Lung (tissue), 12 donors: ENCODE measurements around the gene FAM83F. TPM values are rescaled to one million over a fixed set of nuclear protein-coding genes. Genes with fewer than 3 reads are reported as not detected.

Experiments used
- ATAC-seq: fragments of 200-7000 bp; cut with Tn5 transposase; one replicate; pipeline ENCODE4 v1.9.1; 2020; ENCODE audit warnings: moderate number of reproducible peaks; ENCODE audit not compliant: insufficient read depth, low FRiP score
- DNase-seq, 3 donors: peaks; one replicate each; pipeline ENCODE4 v3.0.0-alpha.2; 2013 to 2017
- H3K27ac ChIP-seq, 2 donors: one replicate each; pipeline ENCODE4 v1.5.1; 2013; ENCODE audit warnings: mild to moderate bottlenecking in 2 of 2, moderate library complexity in 2 of 2, control low read depth in 1 of 2, inconsistent platforms in 1 of 2, low read depth in 1 of 2, low read length in 1 of 2
- H3K27me3 ChIP-seq, 3 donors: one replicate each; pipeline ENCODE4 v1.5.1; 2013; ENCODE audit warnings: low read length in 2 of 3; ENCODE audit not compliant: control insufficient read depth in 3 of 3, insufficient read depth in 3 of 3
- H3K36me3 ChIP-seq, 4 donors: one replicate each; pipeline ENCODE4 v1.5.1; 2013; ENCODE audit warnings: low read length in 4 of 4, mild to moderate bottlenecking in 1 of 4, moderate library complexity in 1 of 4; ENCODE audit not compliant: control insufficient read depth in 4 of 4, insufficient read depth in 4 of 4
- H3K4me1 ChIP-seq, 5 donors: one replicate each; pipeline ENCODE4 v1.5.1; 2013; ENCODE audit warnings: low read length in 5 of 5, mild to moderate bottlenecking in 2 of 5, moderate library complexity in 1 of 5; ENCODE audit not compliant: control insufficient read depth in 5 of 5, insufficient read depth in 5 of 5
- H3K4me3 ChIP-seq: one replicate; pipeline ENCODE4 v1.5.1; 2013; ENCODE audit warnings: mild to moderate bottlenecking, control low read depth, moderate library complexity
- H3K9ac ChIP-seq, 2 donors: one replicate each; pipeline ENCODE4 v1.5.1; 2013; ENCODE audit warnings: low read length in 2 of 2, control low read depth in 1 of 2; ENCODE audit not compliant: insufficient read depth in 1 of 2
- H3K9me3 ChIP-seq, 4 donors: one replicate each; pipeline ENCODE4 v1.5.1; 2013; ENCODE audit warnings: low read length in 3 of 4, mild to moderate bottlenecking in 1 of 4, moderate library complexity in 1 of 4; ENCODE audit not compliant: control insufficient read depth in 4 of 4, insufficient read depth in 3 of 4
- WGBS, 2 donors: extraction: QIAGEN DNeasy Blood & Tissue Kit; methylation state at CpG; one replicate each; pipeline ENCODE4 v1.1.7; 2013; 5-methylcytosine and 5-hydroxymethylcytosine counted together
- polyA plus RNA-seq, 2 donors: library from polyadenylated mRNA; stranded (reverse); fragments of 200-250 nt; gene quantifications; one replicate each; pipeline ENCODE4 v1.2.1, GENCODE V29; 2013
- total RNA-seq, 2 donors: library from RNA; depleted of rRNA in 1 of 2; stranded (reverse); fragments of >200 nt in 1 of 2; gene quantifications; one replicate each; pipeline ENCODE4 v1.2.1, GENCODE V29; 2014 to 2021
- TF ChIP-seq, protein P1 (sequence below): IDR thresholded peaks from 2 replicates; pipeline ENCODE4 v1.5.1; 2012; ENCODE audit warnings: mild to moderate bottlenecking; ENCODE audit errors: control extremely low read depth, extremely low read depth
- donor health status: control.
- donor health status: control.
- donor health status: Bipolar disorder and iron deficiency.
- donor health status: healthy.
- donor health status: DM: yes; HTN: yes; CAD: no.

The FAM83F gene
- total and polyA plus RNA-seq, 4 donors = 0.53 to 3.0 (median 0.94) TPM

- Histone ChIP-seq H3K27me3 (no peaks in the 10 kb centered on the region), H3K4me1 (peaks cover 0 to 13% (median 0%) of the 10 kb centered on the region in 5 donors), H3K27ac (no peak overlapping the region), H3K36me3 (no peaks in the 10 kb centered on the region), H3K9me3 (no peaks in the 10 kb centered on the region), H3K9ac (no peak overlapping the region), H3K4me3 (no peak overlapping the region)
- WGBS, 2 donors = 18 to 19% methylated on average over 3 of the region's 3 CpGs
- TF ChIP-seq, protein P1, sequence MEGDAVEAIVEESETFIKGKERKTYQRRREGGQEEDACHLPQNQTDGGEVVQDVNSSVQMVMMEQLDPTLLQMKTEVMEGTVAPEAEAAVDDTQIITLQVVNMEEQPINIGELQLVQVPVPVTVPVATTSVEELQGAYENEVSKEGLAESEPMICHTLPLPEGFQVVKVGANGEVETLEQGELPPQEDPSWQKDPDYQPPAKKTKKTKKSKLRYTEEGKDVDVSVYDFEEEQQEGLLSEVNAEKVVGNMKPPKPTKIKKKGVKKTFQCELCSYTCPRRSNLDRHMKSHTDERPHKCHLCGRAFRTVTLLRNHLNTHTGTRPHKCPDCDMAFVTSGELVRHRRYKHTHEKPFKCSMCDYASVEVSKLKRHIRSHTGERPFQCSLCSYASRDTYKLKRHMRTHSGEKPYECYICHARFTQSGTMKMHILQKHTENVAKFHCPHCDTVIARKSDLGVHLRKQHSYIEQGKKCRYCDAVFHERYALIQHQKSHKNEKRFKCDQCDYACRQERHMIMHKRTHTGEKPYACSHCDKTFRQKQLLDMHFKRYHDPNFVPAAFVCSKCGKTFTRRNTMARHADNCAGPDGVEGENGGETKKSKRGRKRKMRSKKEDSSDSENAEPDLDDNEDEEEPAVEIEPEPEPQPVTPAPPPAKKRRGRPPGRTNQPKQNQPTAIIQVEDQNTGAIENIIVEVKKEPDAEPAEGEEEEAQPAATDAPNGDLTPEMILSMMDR = no peak
- DNase-seq (no peak), ATAC-seq (no peak)
Observed at GRCh38 chr22:40051322-40051721, 56.6 kb downstream of the FAM83F start.

DNA sequence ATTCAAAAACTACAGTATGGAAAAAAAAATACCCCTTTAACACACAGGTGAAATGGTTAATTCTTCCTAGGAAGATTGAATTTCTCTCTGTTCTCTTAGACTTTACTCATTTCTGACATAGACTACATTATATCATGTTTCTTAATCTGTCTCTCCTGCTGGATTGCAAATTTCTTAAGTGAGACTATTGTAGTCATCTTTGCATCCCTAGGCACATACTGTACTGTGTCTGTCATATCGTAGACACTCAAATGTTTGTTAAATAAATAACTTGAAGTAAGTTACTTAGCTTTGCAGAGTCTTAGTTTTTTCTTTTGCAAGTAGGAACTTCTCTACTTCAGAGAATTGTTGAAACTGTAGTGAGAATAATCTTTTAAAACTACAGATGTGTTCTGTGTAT is 58.7 kb downstream of the FAM83F start:
- peaks cover 0 to 16% (median 0%) of the 10 kb centered on the region in 5 donors for H3K4me1 ChIP-seq
- WGBS, 2 donors = 61 to 85% methylated on average over 1 of the region's 1 CpG
- no peak for ATAC-seq

DNA sequence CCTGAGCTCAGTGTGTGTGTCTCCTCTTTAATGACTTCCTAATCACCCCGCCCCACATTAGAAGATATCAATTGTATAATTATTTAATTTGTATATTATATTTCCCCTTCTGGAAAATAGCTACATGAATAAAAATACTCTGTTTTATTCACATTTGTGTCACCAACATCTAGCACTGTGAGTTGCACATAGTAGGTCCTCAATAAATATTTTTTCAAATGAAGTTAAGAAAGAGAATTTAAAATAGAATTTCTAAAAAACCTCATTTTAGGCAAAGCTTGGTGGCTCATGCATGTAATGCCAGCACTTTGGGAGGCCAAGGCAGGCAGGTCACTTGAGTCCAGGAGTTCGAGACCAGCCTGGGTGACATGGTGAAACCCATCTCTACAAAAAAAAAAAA is 59.7 kb downstream of the FAM83F start:
- no peak overlapping the region for H3K9ac ChIP-seq
- H3K4me1 ChIP-seq = peaks cover 0 to 18% (median 0%) of the 10 kb centered on the region in 5 donors
- ATAC-seq (no peak), DNase-seq (no peak)
- no peaks in the 10 kb centered on the region for H3K9me3 ChIP-seq
- TF ChIP-seq, protein P1 = no peak
- H3K27me3 ChIP-seq = no peaks in the 10 kb centered on the region
- H3K27ac ChIP-seq = no peak overlapping the region
- 96 to 98% methylated on average over 2 of the region's 2 CpGs for WGBS, 2 donors
- no peak overlapping the region for H3K4me3 ChIP-seq
- no peaks in the 10 kb centered on the region for H3K36me3 ChIP-seq

More for the DNA sequence above, 58.7 kb downstream of the FAM83F start:
- TF ChIP-seq, protein P1 = no peak
- H3K4me3 ChIP-seq = no peak overlapping the region
- DNase-seq = no peak
- H3K27ac ChIP-seq = no peak overlapping the region
- no peaks in the 10 kb centered on the region for H3K36me3 ChIP-seq
- H3K9ac ChIP-seq = no peak overlapping the region
- H3K27me3 ChIP-seq = no peaks in the 10 kb centered on the region
- H3K9me3 ChIP-seq = no peaks in the 10 kb centered on the region
